SK-N-SH (cell line): ENCODE data around the gene DCP1B. TPM values are rescaled to one million over a fixed set of nuclear protein-coding genes. Genes with fewer than 3 reads are reported as not detected.

Experiments used
- CTCF ChIA-PET: fragments of 300-600, 350-600 bp; formaldehyde crosslinking; extraction: SDS; loops from one replicate; lab custom pipeline; 2021; lab: Yijun Ruan, JAX
- POLR2A ChIA-PET: fragments of 350-600 bp; sonication (Branson Sonifier 250); formaldehyde crosslinking; extraction: SDS; loops from one replicate; lab custom pipeline; 2020; ENCODE audit warnings: antibody characterized with exemption, inconsistent platforms; lab: Yijun Ruan, JAX
- DNase-seq: peaks from one replicate; pipeline ENCODE4 v3.0.0; 2012
- H2AFZ ChIP-seq: fragments of 200-600 bp; sonication (generic); 2 replicates; pipeline ENCODE4 v1.8.1; 2016; ENCODE audit warnings: antibody characterized with exemption, mild to moderate bottlenecking, low read depth
- H3F3A ChIP-seq: fragments of 200-600 bp; sonication (generic); replicated peaks from 2 replicates; pipeline ENCODE3; 2016; ENCODE audit warnings: antibody characterized with exemption, mild to moderate bottlenecking; ENCODE audit not compliant: insufficient read depth
- H3K27ac ChIP-seq, 2 experiments: fragments of 200-500 bp in 1 of 2; fragments of 200-600 bp in 1 of 2; sonication (Bioruptor generic) in 1 of 2; sonication (generic), shearing (Covaris generic) in 1 of 2; 2 replicates each; pipeline versions ENCODE4 v1.5.1 to v1.6.1; 2014 to 2016; ENCODE audit warnings: low read depth in 2 of 2, inconsistent platforms in 1 of 2, low read length in 1 of 2, mild to moderate bottlenecking in 1 of 2, mixed read lengths in 1 of 2
- H3K27me3 ChIP-seq: fragments of 200-600 bp; sonication (generic), shearing (Covaris generic); 2 replicates; pipeline ENCODE4 v1.6.1; 2016; ENCODE audit warnings: mixed run types; ENCODE audit not compliant: insufficient read depth
- H3K36me3 ChIP-seq, 2 experiments: fragments of 200-500 bp in 1 of 2; fragments of 200-600 bp in 1 of 2; sonication (Bioruptor generic) in 1 of 2; sonication (generic) in 1 of 2; replicated peaks in 1 of 2; 2 replicates each; pipeline versions ENCODE3 to v1.5.1; 2014 to 2016; ENCODE audit warnings: low read length in 1 of 2, mild to moderate bottlenecking in 1 of 2; ENCODE audit not compliant: insufficient read depth in 2 of 2, control insufficient read depth in 1 of 2
- H3K4me1 ChIP-seq, 2 experiments: fragments of 200-500 bp in 1 of 2; fragments of 200-600 bp in 1 of 2; sonication (Bioruptor generic) in 1 of 2; sonication (generic), shearing (Covaris generic) in 1 of 2; 2 replicates each; pipeline versions ENCODE4 v1.5.1 to v1.6.1; 2014 to 2016; ENCODE audit warnings: low read depth in 1 of 2, low read length in 1 of 2, mixed run types in 1 of 2; ENCODE audit not compliant: insufficient read depth in 2 of 2, control insufficient read depth in 1 of 2
- H3K4me2 ChIP-seq: fragments of 200-600 bp; sonication (generic), shearing (Covaris generic); 2 replicates; pipeline ENCODE4 v1.6.1; 2017; ENCODE audit warnings: mixed run types
- H3K4me3 ChIP-seq, 2 experiments: fragments of 200-500 bp in 1 of 2; fragments of 200-600 bp in 1 of 2; sonication (Bioruptor generic) in 1 of 2; sonication (generic), shearing (Covaris generic) in 1 of 2; 2 replicates each; pipeline versions ENCODE4 v1.5.1 to v1.8.1; 2014 to 2016; ENCODE audit warnings: low read depth in 2 of 2, inconsistent platforms in 1 of 2, low read length in 1 of 2, mild to moderate bottlenecking in 1 of 2, mixed read lengths in 1 of 2, moderate library complexity in 1 of 2
- H3K79me2 ChIP-seq: fragments of 200-600 bp; sonication (generic); 2 replicates; pipeline ENCODE4 v1.8.1; 2017; ENCODE audit warnings: mild to moderate bottlenecking; ENCODE audit not compliant: insufficient read depth
- H3K9ac ChIP-seq: fragments of 200-600 bp; sonication (generic); 2 replicates; pipeline ENCODE4 v1.6.1; 2017; ENCODE audit warnings: mixed run types
- H3K9me2 ChIP-seq: fragments of 200-600 bp; sonication (generic); 2 replicates; pipeline ENCODE4 v1.6.1; 2017; ENCODE audit warnings: mixed run types
- H3K9me3 ChIP-seq: fragments of 200-600 bp; sonication (generic); 2 replicates; pipeline ENCODE4 v1.6.1; 2017; ENCODE audit warnings: mixed run types, mild to moderate bottlenecking, moderate library complexity
- H4K20me1 ChIP-seq: fragments of 200-600 bp; sonication (generic); 2 replicates; pipeline ENCODE4 v1.6.1; 2017; ENCODE audit warnings: mild to moderate bottlenecking, mixed run types; ENCODE audit not compliant: insufficient read depth
- CHD2 ChIP-seq: fragments of 150-350 bp; IDR thresholded peaks from 2 replicates; pipeline ENCODE4 v1.6.1; 2018; ENCODE audit warnings: low read length; ENCODE audit not compliant: partially characterized antibody
- CTCF ChIP-seq: fragments of 200-600 bp; sonication (generic); IDR thresholded peaks from 2 replicates; pipeline ENCODE4 v1.6.1; 2017; ENCODE audit warnings: antibody characterized with exemption, mild to moderate bottlenecking, moderate library complexity
- EP300 ChIP-seq, 2 experiments: IDR thresholded peaks; 2 replicates each; pipeline versions ENCODE4 v1.4.0 to v1.6.1; 2012; ENCODE audit warnings: borderline replicate concordance in 1 of 2, low read depth in 1 of 2, low read length in 1 of 2
- FOXM1 ChIP-seq: IDR thresholded peaks from 2 replicates; pipeline ENCODE4 v1.4.0; 2012; ENCODE audit warnings: low read depth, mild to moderate bottlenecking
- GABPA ChIP-seq: IDR thresholded peaks from 2 replicates; pipeline ENCODE4 v1.4.0; 2012; ENCODE audit warnings: low read depth, mild to moderate bottlenecking
- GATA2 ChIP-seq: sonication (generic); formaldehyde crosslinking; IDR thresholded peaks from 2 replicates; pipeline ENCODE4 v1.5.0; 2020; ENCODE audit warnings: mild to moderate bottlenecking, missing genetic modification reagents
- MEF2A ChIP-seq: IDR thresholded peaks from 2 replicates; pipeline ENCODE4 v1.4.0; 2012; ENCODE audit warnings: low read depth, borderline replicate concordance
- MXI1 ChIP-seq: IDR thresholded peaks from 2 replicates; pipeline ENCODE4 v1.6.1; 2012; ENCODE audit warnings: mild to moderate bottlenecking, low read depth, low read length, improper control_type of control experiment
- PBX3 ChIP-seq: IDR thresholded peaks from 2 replicates; pipeline ENCODE4; 2012
- POLR2AphosphoS5 ChIP-seq: IDR thresholded peaks from 2 replicates; pipeline ENCODE4 v1.6.1; 2012; ENCODE audit warnings: low read depth, low read length
- RAD21 ChIP-seq: IDR thresholded peaks from 2 replicates; pipeline ENCODE4 v1.6.1; 2012; ENCODE audit warnings: mild to moderate bottlenecking, low read length
- RCOR1 ChIP-seq: fragments of 150-350 bp; IDR thresholded peaks from 2 replicates; pipeline ENCODE4 v1.6.1; 2017; ENCODE audit warnings: antibody characterized with exemption, low read length
- RFX5 ChIP-seq: IDR thresholded peaks from 2 replicates; pipeline ENCODE4 v1.6.1; 2012; ENCODE audit warnings: mild to moderate bottlenecking, improper control_type of control experiment, low read length
- SIN3A ChIP-seq: IDR thresholded peaks from 2 replicates; pipeline ENCODE4 v1.6.1; 2012; ENCODE audit warnings: low read depth, mild to moderate bottlenecking, low read length, moderate library complexity, borderline replicate concordance
- TAF1 ChIP-seq: IDR thresholded peaks from 2 replicates; pipeline ENCODE4 v1.6.1; 2012; ENCODE audit warnings: low read depth, mild to moderate bottlenecking, low read length, moderate library complexity, borderline replicate concordance
- TCF12 ChIP-seq: IDR thresholded peaks from 2 replicates; pipeline ENCODE4 v1.4.0; 2012
- WGBS: methylation state at CpG from one replicate; pipeline ENCODE4 v1.1.6; 2017; ENCODE audit warnings: low lambda C conversion rate; 5-methylcytosine and 5-hydroxymethylcytosine counted together
- polyA plus RNA-seq, 3 experiments: library from polyadenylated mRNA; depleted of rRNA; stranded (reverse); fragments of >200 nt; gene quantifications; 2 replicates each; pipeline ENCODE4 v1.2.3, GENCODE V29; 2012
- TF ChIP-seq, protein P1 (sequence below): IDR thresholded peaks from 2 replicates; pipeline ENCODE4 v1.4.0; 2012; ENCODE audit warnings: low read depth, borderline replicate concordance
- TF ChIP-seq, protein P2 (sequence below): IDR thresholded peaks from 2 replicates; pipeline ENCODE4 v1.4.0; 2012; ENCODE audit warnings: low read depth, borderline replicate concordance

Gene DCP1B
- polyA plus RNA-seq, 1 of the 3 experiments (the other 2 are of a cell fraction), result 18.8 TPM

DNA sequence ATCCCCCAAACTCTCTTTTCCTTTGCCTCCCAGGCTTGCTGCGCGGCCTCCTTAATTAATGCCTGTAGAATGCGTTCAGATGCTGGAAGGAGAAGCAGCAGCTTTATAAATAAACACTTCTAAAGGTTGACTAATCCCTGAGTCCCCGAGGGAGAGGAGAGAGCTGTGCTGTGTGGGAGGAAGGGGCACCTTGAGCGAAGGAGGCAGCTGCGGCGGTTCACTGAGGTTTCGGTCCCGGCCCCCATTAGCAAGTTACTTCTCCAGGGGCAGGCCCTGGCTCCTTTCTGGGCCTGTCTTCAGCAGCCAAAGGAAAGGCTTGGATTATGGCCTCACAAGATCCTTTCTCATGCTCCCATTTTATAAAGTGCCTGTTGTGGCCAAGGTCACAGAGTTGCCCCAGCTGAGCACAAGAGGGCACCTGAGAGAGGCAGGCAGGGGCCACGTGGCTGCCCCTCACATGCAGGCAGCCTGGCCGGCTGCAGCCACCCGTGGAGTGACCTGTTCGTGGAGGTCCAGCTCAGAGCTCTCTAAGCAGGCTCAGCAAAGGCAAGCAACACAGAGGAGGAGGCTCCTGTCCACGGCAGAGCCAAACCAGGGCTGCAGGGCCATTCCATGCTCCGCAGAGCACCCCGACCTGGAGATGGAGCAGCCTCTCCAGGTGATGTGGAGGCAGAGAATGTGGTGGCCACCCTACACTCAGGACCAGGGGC is 70.8 kb downstream of the DCP1B start:
- Histone ChIP-seq H3F3A (peaks cover 3% of the 10 kb centered on the region), H3K27me3 (no peaks in the 10 kb centered on the region), H3K4me2 (no peak overlapping the region), H3K9ac (no peak overlapping the region), H3K9me3 (no peaks in the 10 kb centered on the region), H3K4me3 (no peak overlapping the region), H3K27ac (no peak overlapping the region), H3K36me3 (peaks cover 0 to 8% of the 10 kb centered on the region in 2 experiments), H3K79me2 (no peaks in the 10 kb centered on the region), H3K9me2 (no peaks in the 10 kb centered on the region), H3K4me1 (peaks cover 4 to 63% of the 10 kb centered on the region in 2 experiments; a peak in 2 of 4 replicates), H2AFZ (no peak overlapping the region), H4K20me1 (no peaks in the 10 kb centered on the region)
- ChIA-PET POLR2A (interaction anchor here (0.7 kb wide), 1 partner anchor 9 kb away, joined by 3 read pairs; no protein-coding TSS in a partner anchor), CTCF (interaction anchor here (0.9 to 4.7 kb wide), 2 partner anchors 16 to 143 kb away, joined by 3 to 33 read pairs; no protein-coding TSS in a partner anchor)
- no peak for DNase-seq
- TF ChIP-seq GATA2 (CRISPR knock-in tag) (no peak), FOXM1 (no peak), CTCF (no peak), RCOR1 (no peak), TAF1 (no peak), RFX5 (no peak), GABPA (no peak), RAD21 (no peak), TCF12 (no peak), CHD2 (no peak)
- TF ChIP-seq, protein P1, sequence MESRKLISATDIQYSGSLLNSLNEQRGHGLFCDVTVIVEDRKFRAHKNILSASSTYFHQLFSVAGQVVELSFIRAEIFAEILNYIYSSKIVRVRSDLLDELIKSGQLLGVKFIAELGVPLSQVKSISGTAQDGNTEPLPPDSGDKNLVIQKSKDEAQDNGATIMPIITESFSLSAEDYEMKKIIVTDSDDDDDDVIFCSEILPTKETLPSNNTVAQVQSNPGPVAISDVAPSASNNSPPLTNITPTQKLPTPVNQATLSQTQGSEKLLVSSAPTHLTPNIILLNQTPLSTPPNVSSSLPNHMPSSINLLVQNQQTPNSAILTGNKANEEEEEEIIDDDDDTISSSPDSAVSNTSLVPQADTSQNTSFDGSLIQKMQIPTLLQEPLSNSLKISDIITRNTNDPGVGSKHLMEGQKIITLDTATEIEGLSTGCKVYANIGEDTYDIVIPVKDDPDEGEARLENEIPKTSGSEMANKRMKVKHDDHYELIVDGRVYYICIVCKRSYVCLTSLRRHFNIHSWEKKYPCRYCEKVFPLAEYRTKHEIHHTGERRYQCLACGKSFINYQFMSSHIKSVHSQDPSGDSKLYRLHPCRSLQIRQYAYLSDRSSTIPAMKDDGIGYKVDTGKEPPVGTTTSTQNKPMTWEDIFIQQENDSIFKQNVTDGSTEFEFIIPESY, result no peak
- 89% methylated on average over 14 of the region's 16 CpGs for WGBS

GRCh38 chr12:1932264-1932777 is 71.9 kb downstream of the DCP1B start:
- H3K27me3 ChIP-seq, result no peaks in the 10 kb centered on the region
- H3K4me3 ChIP-seq, result no peak overlapping the region
- H3K4me2 ChIP-seq, result peak overlapping the region; percentile 24; the same call in 1 of the 2 replicates
- H3K9ac ChIP-seq, result no peak overlapping the region
- peak; percentile 86 for DNase-seq
- POLR2A ChIA-PET, result interaction anchor here (0.6 kb wide), 1 partner anchor 288 kb away, joined by 3 read pairs; no protein-coding TSS in a partner anchor
- H3K9me2 ChIP-seq, result no peaks in the 10 kb centered on the region
- H3K36me3 ChIP-seq, result no peaks in the 10 kb centered on the region
- CTCF ChIA-PET, result interaction anchor here (0.9 to 4.7 kb wide), 3 partner anchors 95 to 141 kb away, joined by 4 to 33 read pairs (median 5); no protein-coding TSS in a partner anchor
- H3F3A ChIP-seq, result peaks cover 2% of the 10 kb centered on the region
- no peak overlapping the region for H2AFZ ChIP-seq
- H3K9me3 ChIP-seq, result no peaks in the 10 kb centered on the region
- H3K4me1 ChIP-seq, result peaks cover 4 to 71% of the 10 kb centered on the region in 2 experiments; a peak in 2 of 4 replicates
- 24% methylated on average over 16 of the region's 16 CpGs for WGBS
- H3K27ac ChIP-seq, result peak overlapping the region in 1 of 2 experiments; percentile 66; a peak in 2 of 4 replicates
- H4K20me1 ChIP-seq, result no peaks in the 10 kb centered on the region
- H3K79me2 ChIP-seq, result no peaks in the 10 kb centered on the region
- TF ChIP-seq EP300 (IDR thresholded peaks at IDR 0.05; ENCODE audit: borderline replicate concordance in 1 of 2, low read depth in 1 of 2, low read length in 1 of 2), result peak; percentile 30 to 71; a peak in 3 of 4 replicates
- TF ChIP-seq, protein P2, sequence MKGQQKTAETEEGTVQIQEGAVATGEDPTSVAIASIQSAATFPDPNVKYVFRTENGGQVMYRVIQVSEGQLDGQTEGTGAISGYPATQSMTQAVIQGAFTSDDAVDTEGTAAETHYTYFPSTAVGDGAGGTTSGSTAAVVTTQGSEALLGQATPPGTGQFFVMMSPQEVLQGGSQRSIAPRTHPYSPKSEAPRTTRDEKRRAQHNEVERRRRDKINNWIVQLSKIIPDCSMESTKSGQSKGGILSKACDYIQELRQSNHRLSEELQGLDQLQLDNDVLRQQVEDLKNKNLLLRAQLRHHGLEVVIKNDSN, result peak; percentile 69; the same call in 1 of the 2 replicates
- TF ChIP-seq MEF2A, result no peak
- peak; percentile 51; the same call in 1 of the 2 replicates for TF ChIP-seq POLR2AphosphoS5
- TF ChIP-seq SIN3A, result no peak
- TF ChIP-seq MXI1, result peak; percentile 90
- peak; percentile 90 for TF ChIP-seq PBX3
- peak; percentile 45 for TF ChIP-seq RFX5
- TF ChIP-seq TCF12, result peak; percentile 94
